WTC11 (cell line): ENCODE measurements around the gene BMP5. TPM values are rescaled to one million over a fixed set of nuclear protein-coding genes. Genes with fewer than 3 reads are reported as not detected.

Source experiments
- ATAC-seq: fragments of 200-7000 bp; cut with Tn5 transposase; 2 replicates; pipeline ENCODE4 v1.10.0; 2021; ENCODE audit warnings: mild to moderate bottlenecking, moderate library complexity
- CTCF ChIA-PET: fragments of 300-600 bp; sonication (Branson Sonifier 250); formaldehyde crosslinking; loops from one replicate; lab custom pipeline; 2021; ENCODE audit warnings: antibody characterized with exemption; lab: Charles Lee
- POLR2A ChIA-PET: fragments of 350-600 bp; sonication (Branson Sonifier 250); formaldehyde crosslinking; loops from one replicate; lab custom pipeline; 2021; ENCODE audit warnings: antibody characterized with exemption; lab: Charles Lee
- DNase-seq: peaks from one replicate; pipeline ENCODE4 v3.0.0; 2021; ENCODE audit warnings: low spot score
- H3K27ac Mint-ChIP-seq: 2 replicates; pipeline ENCODE4 v1.8.0; 2021; ENCODE audit warnings: mixed read lengths
- H3K27me3 Mint-ChIP-seq: 2 replicates; pipeline ENCODE4 v1.8.0; 2021; ENCODE audit warnings: low read depth, mild to moderate bottlenecking, moderate library complexity, mixed read lengths
- H3K36me3 Mint-ChIP-seq: 2 replicates; pipeline ENCODE4 v1.8.0; 2021; ENCODE audit warnings: mixed read lengths
- H3K4me1 Mint-ChIP-seq: 2 replicates; pipeline ENCODE4 v1.8.0; 2022; ENCODE audit warnings: mixed read lengths
- H3K4me3 Mint-ChIP-seq: 2 replicates; pipeline ENCODE4 v1.8.0; 2021; ENCODE audit warnings: mild to moderate bottlenecking, moderate library complexity, mixed read lengths
- H3K9me3 Mint-ChIP-seq: 2 replicates; pipeline ENCODE4 v1.8.0; 2021; ENCODE audit warnings: mixed read lengths
- ARID4B ChIP-seq: sonication (generic); formaldehyde crosslinking; IDR thresholded peaks from 2 replicates; pipeline ENCODE4 v1.8.0; 2023; ENCODE audit warnings: missing genetic modification reagents, mild to moderate bottlenecking, borderline replicate concordance
- CDX4 ChIP-seq: fragments of 250-450 bp; sonication (Bioruptor Pico); IDR thresholded peaks from 2 replicates; pipeline ENCODE4 v1.9.0; 2021; ENCODE audit warnings: moderate library complexity, mild to moderate bottlenecking, inconsistent platforms, borderline replicate concordance
- CREM ChIP-seq: sonication (generic); formaldehyde crosslinking; IDR thresholded peaks from 2 replicates; pipeline ENCODE4 v1.8.1; 2022; ENCODE audit warnings: mild to moderate bottlenecking, missing genetic modification reagents, moderate library complexity
- E2F4 ChIP-seq: sonication (generic); formaldehyde crosslinking; IDR thresholded peaks from 2 replicates; pipeline ENCODE4 v1.8.1; 2022; ENCODE audit warnings: low read depth, mild to moderate bottlenecking, moderate library complexity, missing genetic modification reagents, borderline replicate concordance
- ESRRA ChIP-seq: sonication (generic); formaldehyde crosslinking; IDR thresholded peaks from 2 replicates; pipeline ENCODE4 v1.8.1; 2022; ENCODE audit warnings: mild to moderate bottlenecking, missing genetic modification reagents, borderline replicate concordance
- FOXP1 ChIP-seq: sonication (generic); formaldehyde crosslinking; IDR thresholded peaks from 2 replicates; pipeline ENCODE4 v1.8.0; 2022; ENCODE audit warnings: missing genetic modification reagents, mild to moderate bottlenecking, moderate library complexity, borderline replicate concordance
- GTF2I ChIP-seq: fragments of 250-450 bp; sonication (Bioruptor Pico); conservative IDR thresholded peaks from 2 replicates; pipeline ENCODE4 v1.4.0; 2021; ENCODE audit warnings: mild to moderate bottlenecking
- IRF1 ChIP-seq: sonication (generic); formaldehyde crosslinking; IDR thresholded peaks from 2 replicates; pipeline ENCODE4 v1.8.0; 2023; ENCODE audit warnings: missing genetic modification reagents
- JAZF1 ChIP-seq: fragments of 250-450 bp; sonication (Bioruptor Pico); IDR thresholded peaks from 2 replicates; pipeline ENCODE4 v1.9.0; 2021; ENCODE audit warnings: moderate library complexity, mild to moderate bottlenecking, inconsistent platforms
- JUN ChIP-seq: sonication (generic); formaldehyde crosslinking; IDR thresholded peaks from 2 replicates; pipeline ENCODE4 v1.8.0; 2023; ENCODE audit warnings: mild to moderate bottlenecking, missing genetic modification reagents
- NFYB ChIP-seq: sonication (generic); formaldehyde crosslinking; conservative IDR thresholded peaks from 2 replicates; pipeline ENCODE4 v1.8.0; 2022; ENCODE audit warnings: low read depth, missing genetic modification reagents
- NR2C2 ChIP-seq: sonication (generic); formaldehyde crosslinking; IDR thresholded peaks from 2 replicates; pipeline ENCODE4 v1.8.0; 2022; ENCODE audit warnings: mild to moderate bottlenecking, missing genetic modification reagents
- PRDM15 ChIP-seq: sonication (generic); formaldehyde crosslinking; IDR thresholded peaks from 2 replicates; pipeline ENCODE4 v1.8.0; 2022; ENCODE audit warnings: missing genetic modification reagents
- SMAD3 ChIP-seq: sonication (generic); formaldehyde crosslinking; IDR thresholded peaks from 2 replicates; pipeline ENCODE4 v1.8.0; 2022; ENCODE audit warnings: missing genetic modification reagents, mild to moderate bottlenecking, borderline replicate concordance
- SOX15 ChIP-seq: fragments of 250-450 bp; sonication (Bioruptor Pico); IDR thresholded peaks from 2 replicates; pipeline ENCODE4 v1.9.0; 2021; ENCODE audit warnings: mild to moderate bottlenecking
- SP1 ChIP-seq: sonication (generic); formaldehyde crosslinking; conservative IDR thresholded peaks from 2 replicates; pipeline ENCODE4 v1.8.1; 2022; ENCODE audit warnings: missing genetic modification reagents
- ZNF121 ChIP-seq: sonication (generic); formaldehyde crosslinking; IDR thresholded peaks from 2 replicates; pipeline ENCODE4 v1.8.0; 2023; ENCODE audit warnings: missing genetic modification reagents
- ZNF138 ChIP-seq: sonication (generic); formaldehyde crosslinking; conservative IDR thresholded peaks from 2 replicates; pipeline ENCODE4 v1.8.1; 2022; ENCODE audit warnings: mild to moderate bottlenecking, moderate library complexity, missing genetic modification reagents
- ZNF232 ChIP-seq: sonication (generic); formaldehyde crosslinking; IDR thresholded peaks from 2 replicates; pipeline ENCODE4 v1.8.0; 2022; ENCODE audit warnings: mild to moderate bottlenecking, missing genetic modification reagents
- ZNF317 ChIP-seq: sonication (generic); formaldehyde crosslinking; IDR thresholded peaks from 2 replicates; pipeline ENCODE4 v1.8.1; 2023; ENCODE audit warnings: low read depth, mild to moderate bottlenecking, moderate library complexity, missing genetic modification reagents, borderline replicate concordance
- ZNF416 ChIP-seq: fragments of 250-450 bp; sonication (Bioruptor Pico); IDR thresholded peaks from 2 replicates; pipeline ENCODE4 v1.9.0; 2021; ENCODE audit warnings: mild to moderate bottlenecking, inconsistent platforms
- ZSCAN18 ChIP-seq: fragments of 250-450 bp; sonication (Bioruptor Pico); IDR thresholded peaks from 2 replicates; pipeline ENCODE4 v2.1.2; 2022; ENCODE audit warnings: mild to moderate bottlenecking, moderate library complexity
- total RNA-seq: library from RNA; stranded (reverse); gene quantifications from 3 replicates; pipeline ENCODE4 v1.2.3, GENCODE V29; 2021

Gene BMP5
- total RNA-seq, 1 experiment from 2014 or later: not detected

GRCh38 chr6:55833284-55833683, 42.1 kb downstream of the BMP5 start:
- peaks cover 6% of the 10 kb centered on the region; the same call in 1 of the 2 replicates for H3K9me3 Mint-ChIP-seq
- no peak for DNase-seq
- no peaks in the 10 kb centered on the region for H3K36me3 Mint-ChIP-seq
- CTCF ChIA-PET: no interaction called here
- H3K27ac Mint-ChIP-seq: no peak overlapping the region
- TF ChIP-seq ESRRA (CRISPR knock-in tag): no peak
- POLR2A ChIA-PET: no interaction called here
- ATAC-seq: no peak
- peaks cover 10% of the 10 kb centered on the region for H3K4me1 Mint-ChIP-seq
- H3K4me3 Mint-ChIP-seq: no peak overlapping the region
- H3K27me3 Mint-ChIP-seq: no peaks in the 10 kb centered on the region

- TF ChIP-seq ZNF317: no peak
- no peak for TF ChIP-seq ARID4B (CRISPR knock-in tag)
- TF ChIP-seq NFYB (CRISPR knock-in tag): no peak
- TF ChIP-seq E2F4: no peak
- no peak for TF ChIP-seq IRF1
- TF ChIP-seq ZSCAN18 (CRISPR knock-in tag): no peak
- TF ChIP-seq FOXP1: no peak
- no peak for TF ChIP-seq ZNF121
- no peak for TF ChIP-seq JAZF1 (CRISPR knock-in tag)
- POLR2A ChIA-PET: no interaction called here
- ATAC-seq (no peak), DNase-seq (no peak)
- H3K36me3 Mint-ChIP-seq: no peaks in the 10 kb centered on the region
- no peaks in the 10 kb centered on the region for H3K9me3 Mint-ChIP-seq
- H3K4me3 Mint-ChIP-seq: no peak overlapping the region
- H3K27me3 Mint-ChIP-seq: no peaks in the 10 kb centered on the region
- H3K4me1 Mint-ChIP-seq: peaks cover 9% of the 10 kb centered on the region
- CTCF ChIA-PET: no interaction called here
- no peak overlapping the region for H3K27ac Mint-ChIP-seq
Observed at GRCh38 chr6:55827818-55828522, 47.4 kb downstream of the BMP5 start.

GRCh38 chr6:55826941-55827340, 48.4 kb downstream of the BMP5 start:
- H3K36me3 Mint-ChIP-seq: no peaks in the 10 kb centered on the region
- DNase-seq: no peak
- no peak for ATAC-seq
- peaks cover 7% of the 10 kb centered on the region for H3K4me1 Mint-ChIP-seq
- no peak overlapping the region for H3K27ac Mint-ChIP-seq
- H3K9me3 Mint-ChIP-seq: no peaks in the 10 kb centered on the region
- H3K4me3 Mint-ChIP-seq: no peak overlapping the region
- no peaks in the 10 kb centered on the region for H3K27me3 Mint-ChIP-seq
- ChIA-PET POLR2A (no interaction called here), CTCF (no interaction called here)
- TF ChIP-seq ZNF416 (CRISPR knock-in tag) (no peak), GTF2I (CRISPR knock-in tag) (no peak), NR2C2 (CRISPR knock-in tag) (no peak), SOX15 (CRISPR knock-in tag) (no peak), CDX4 (CRISPR knock-in tag) (no peak), SP1 (CRISPR knock-in tag) (no peak), SMAD3 (CRISPR knock-in tag) (no peak), PRDM15 (CRISPR knock-in tag) (no peak), JUN (CRISPR knock-in tag) (no peak), ZNF232 (CRISPR knock-in tag) (no peak), CREM (CRISPR knock-in tag) (no peak), ZNF138 (no peak)
